ENCODE data around the gene ZNF280B.
"Not testable (repeated sequence)": the region's sequence is repeated elsewhere in the genome, so short reads cannot be mapped to it uniquely, and the experiment has no call there.

The ZNF280B gene

GRCh38 chr22:22534604-22535415 is 26.3 kb upstream of the ZNF280B start:
- no peak for DNase-seq

- DNase-seq: no peak
Measured at GRCh38 chr22:22533863-22534262, 25.3 kb upstream of the ZNF280B start.

- no peak for DNase-seq
Measured at GRCh38 chr22:22533417-22533816, 24.9 kb upstream of the ZNF280B start.

- DNase-seq: not testable (repeated sequence)
Measured at GRCh38 chr22:22532547-22533071, 24.1 kb upstream of the ZNF280B start.

GRCh38 chr22:22531770-22532546 is 23.4 kb upstream of the ZNF280B start:
- no peak for DNase-seq

GRCh38 chr22:22528780-22529179 is 20.2 kb upstream of the ZNF280B start:
- DNase-seq: no peak

GRCh38 chr22:22527312-22527711 is 18.8 kb upstream of the ZNF280B start:
- no peak for DNase-seq

GRCh38 chr22:22526125-22526912 is 17.8 kb upstream of the ZNF280B start:
- DNase-seq: no peak

- DNase-seq: no peak
Measured at GRCh38 chr22:22523494-22523893, 15.0 kb upstream of the ZNF280B start.

- DNase-seq: no peak
Measured at GRCh38 chr22:22521631-22522030, 13.1 kb upstream of the ZNF280B start.

- DNase-seq: no peak
Measured at GRCh38 chr22:22520667-22521602, 12.4 kb upstream of the ZNF280B start.

GRCh38 chr22:22520020-22520656 is 11.6 kb upstream of the ZNF280B start, which contains the start of gene ZNF280A:
ZNF280A (minus strand) TSS chr22:22520270; CDS start chr22:22515630, 4,640 bp downstream.
- no peak for DNase-seq

GRCh38 chr22:22519591-22519990 is 11.0 kb upstream of the ZNF280B start:
- DNase-seq: no peak

- no peak for DNase-seq
Measured at GRCh38 chr22:22516992-22517391, 8.4 kb upstream of the ZNF280B start.

- DNase-seq: no peak
Measured at GRCh38 chr22:22515890-22516289, 7.3 kb upstream of the ZNF280B start.

GRCh38 chr22:22514431-22514830 is 5.9 kb upstream of the ZNF280B start:
- peak; percentile 28 for DNase-seq

GRCh38 chr22:22513619-22514018 is 5.1 kb upstream of the ZNF280B start:
- DNase-seq: no peak

- DNase-seq: no peak
Measured at GRCh38 chr22:22512951-22513350, 4.4 kb upstream of the ZNF280B start.

GRCh38 chr22:22510833-22511232 is 2.3 kb upstream of the ZNF280B start:
- not testable (repeated sequence) for DNase-seq

- DNase-seq: not testable (repeated sequence)
Measured at GRCh38 chr22:22509912-22510311, 1.4 kb upstream of the ZNF280B start.

GRCh38 chr22:22507743-22508273 is 734 bp downstream of the ZNF280B start:
- no peak for DNase-seq

Measured in femur (tissue), 1 donor.